GM12878 (cell line): ENCODE measurements around the gene VIT. TPM values are rescaled to one million over a fixed set of nuclear protein-coding genes. Genes with fewer than 3 reads are reported as not detected.

Experiments
- ATAC-seq: fragments of 200-7000 bp; cut with Tn5 transposase; 3 replicates; pipeline ENCODE4 v1.9.1; 2020; ENCODE audit warnings: mild to moderate bottlenecking, moderate library complexity
- BruUV-seq: library from RNA; stranded (reverse); fragments of 400-500 nt; replicated peaks from 2 replicates; lab custom pipeline; 2021; lab: Mats Ljungman, UMichigan
- CTCF ChIA-PET: fragments of 300-600 bp; sonication (Branson Sonifier 250); formaldehyde crosslinking; extraction: SDS; loops from one replicate; lab custom pipeline; 2021; ENCODE audit warnings: inconsistent platforms; lab: Yijun Ruan, JAX
- POLR2A ChIA-PET: fragments of 350-600 bp; formaldehyde crosslinking; extraction: SDS; loops from one replicate; lab custom pipeline; 2021; ENCODE audit warnings: inconsistent platforms; lab: Charles Lee
- RAD21 ChIA-PET: fragments of 300-600 bp; sonication (Branson Sonifier 250); formaldehyde crosslinking; loops from one replicate; lab custom pipeline; 2023; ENCODE audit warnings: antibody characterized with exemption; ENCODE audit not compliant: unreplicated experiment; lab: Charles Lee
- SMC1A ChIA-PET: fragments of 300-600 bp; sonication (Branson Sonifier 250); formaldehyde crosslinking; loops from one replicate; lab custom pipeline; 2023; ENCODE audit not compliant: unreplicated experiment, uncharacterized antibody; lab: Charles Lee
- DNase-seq: peaks from one replicate; pipeline ENCODE4 v3.0.0-alpha.2; 2011; ENCODE audit warnings: low read depth, low spot score
- FAIRE-seq: peaks from 3 replicates; lab custom pipeline; 2011; peaks lifted over from hg19 to GRCh38; lab: Jason Lieb, UNC
- H2AFZ ChIP-seq: 2 replicates; pipeline ENCODE4 v1.6.0; 2011; ENCODE audit warnings: low read depth, low read length, control low read depth; ENCODE audit not compliant: control insufficient read depth
- H3K27ac ChIP-seq: 2 replicates; pipeline ENCODE4 v1.5.1; 2011; ENCODE audit warnings: control low read depth; ENCODE audit not compliant: control insufficient read depth, insufficient read depth
- H3K27me3 ChIP-seq, 2 experiments: replicated peaks in 1 of 2; 2 replicates each; pipeline versions ENCODE4 v1.6.0 to v1.6.1; 2011; ENCODE audit warnings: low read length in 1 of 2; ENCODE audit not compliant: control insufficient read depth in 2 of 2, insufficient read depth in 2 of 2
- H3K36me3 ChIP-seq, 2 experiments: 2 replicates each; pipeline ENCODE4 v1.5.1; 2011; ENCODE audit warnings: low read length in 1 of 2; ENCODE audit not compliant: control insufficient read depth in 2 of 2, insufficient read depth in 2 of 2
- H3K4me1 ChIP-seq: 2 replicates; pipeline ENCODE4 v1.6.1; 2011; ENCODE audit warnings: mild to moderate bottlenecking, low read length, moderate library complexity, mixed read lengths; ENCODE audit not compliant: control insufficient read depth, insufficient read depth
- H3K4me2 ChIP-seq: 2 replicates; pipeline ENCODE4 v1.6.0; 2011; ENCODE audit warnings: control low read depth; ENCODE audit not compliant: control insufficient read depth, insufficient read depth
- H3K4me3 ChIP-seq: fragments of 200-600 bp; sonication (generic); 2 replicates; pipeline ENCODE4 v1.5.1; 2016
- H3K79me2 ChIP-seq: 2 replicates; pipeline ENCODE4 v1.6.0; 2011; ENCODE audit warnings: low read length; ENCODE audit not compliant: control insufficient read depth, insufficient read depth
- H3K9ac ChIP-seq: 2 replicates; pipeline ENCODE4 v1.8.0; 2011; ENCODE audit warnings: low read length, control low read depth, mixed read lengths; ENCODE audit not compliant: control insufficient read depth, insufficient read depth
- H3K9me3 ChIP-seq: replicated peaks from 3 replicates; pipeline ENCODE4 v1.5.1; 2011; ENCODE audit warnings: mild to moderate bottlenecking, low read length; ENCODE audit not compliant: control insufficient read depth, insufficient read depth
- H4K20me1 ChIP-seq: 2 replicates; pipeline ENCODE4 v1.6.0; 2011; ENCODE audit not compliant: control insufficient read depth, insufficient read depth
- BACH1 ChIP-seq: fragments of 450-650 bp; IDR thresholded peaks from 2 replicates; pipeline ENCODE4 v1.6.1; 2017; ENCODE audit warnings: mild to moderate bottlenecking, borderline replicate concordance
- BHLHE40 ChIP-seq, 2 experiments: fragments of 450-650 bp in 1 of 2; IDR thresholded peaks; 2 replicates each; pipeline ENCODE4 v1.6.1; 2011 to 2017; ENCODE audit warnings: low read depth in 2 of 2, borderline replicate concordance in 1 of 2, improper control_type of control experiment in 1 of 2, low read length in 1 of 2, mild to moderate bottlenecking in 1 of 2
- CBX5 ChIP-seq: sonication (generic); IDR thresholded peaks from 2 replicates; pipeline ENCODE4 v1.6.1; 2016; ENCODE audit warnings: low read depth, moderate library complexity, mild to moderate bottlenecking, inconsistent platforms
- NBN ChIP-seq: fragments of 450-650 bp; IDR thresholded peaks from 2 replicates; pipeline ENCODE4 v1.6.1; 2016
- SUZ12 ChIP-seq: fragments of 200-600 bp; sonication (generic); IDR thresholded peaks from one replicate; pipeline ENCODE4 v1.6.1; 2018; ENCODE audit warnings: antibody characterized with exemption, mild to moderate bottlenecking; ENCODE audit not compliant: unreplicated experiment
- TAF1 ChIP-seq: IDR thresholded peaks from 2 replicates; pipeline ENCODE4 v1.6.1; 2011; ENCODE audit warnings: mild to moderate bottlenecking, low read depth, low read length, borderline replicate concordance
- ZNF384 ChIP-seq: IDR thresholded peaks from 2 replicates; pipeline ENCODE4 v1.6.1; 2012; ENCODE audit warnings: low read depth, mild to moderate bottlenecking, low read length, improper control_type of control experiment, borderline replicate concordance
- WGBS: methylation state at CpG from one replicate; pipeline ENCODE4 v1.1.6; 2016; ENCODE audit warnings: low lambda C conversion rate; ENCODE audit not compliant: insufficient replicate concordance, insufficient coverage; ENCODE audit errors: missing lambda C conversion rate; 5-methylcytosine and 5-hydroxymethylcytosine counted together
- in situ Hi-C: fragments of 300-500 bp; cut with MboI; formaldehyde crosslinking; loops from 9 replicates; pipeline ENCODE4 v1.14.3; 2018; ENCODE audit warnings: mixed read lengths
- intact Hi-C: fragments of 100-400 bp; cut with micrococcal nuclease; formaldehyde crosslinking; loops from one replicate; pipeline ENCODE4 v1.14.2; 2022; ENCODE audit not compliant: unreplicated experiment
- polyA plus RNA-seq, 11 experiments: library from polyadenylated mRNA; depleted of rRNA in 4 of 11; unstranded in 6 of 11; stranded (reverse) in 5 of 11; fragments of >200 nt; fragmentation: Nextera tagmentation in 4 of 11; fragmentation: Illumina TruSeq in 1 of 11; extraction: Ambion mirVana in 4 of 11; extraction: Trizol in 1 of 11; gene quantifications; 1 replicate in 1 of 11; 2 replicates in 10 of 11; pipeline versions ENCODE4 v1.2.1 to v1.2.3, GENCODE V29; 2011 to 2016; ENCODE audit warnings: inconsistent platforms in 2 of 11, missing spikeins in 2 of 11, low read depth in 1 of 11
- total RNA-seq, 4 experiments: library from RNA; depleted of rRNA in 3 of 4; stranded (reverse); fragments of >200 nt in 3 of 4; fragmentation: Illumina TruSeq in 1 of 4; extraction: Trizol in 1 of 4; gene quantifications; 2 replicates each; pipeline versions ENCODE4 v1.2.1 to v1.2.3, GENCODE V29; 2013 to 2021
- TF ChIP-seq, protein P1 (sequence below): fragments of 450-650 bp; IDR thresholded peaks from 2 replicates; pipeline ENCODE4 v1.6.1; 2018; ENCODE audit warnings: borderline replicate concordance, mild to moderate bottlenecking; ENCODE audit not compliant: partially characterized antibody
- TF ChIP-seq, protein P2 (sequence below): fragments of 450-650 bp; IDR thresholded peaks from 2 replicates; pipeline ENCODE4 v1.6.1; 2017; ENCODE audit warnings: mild to moderate bottlenecking, moderate library complexity
- TF ChIP-seq, protein P3 (sequence below): fragments of 150-350 bp; IDR thresholded peaks from 2 replicates; pipeline ENCODE4 v1.6.1; 2016; ENCODE audit warnings: low read depth, low read length
- TF ChIP-seq, protein P4 (sequence below): fragments of 450-650 bp; IDR thresholded peaks from 2 replicates; pipeline ENCODE4 v1.6.1; 2018; ENCODE audit warnings: mild to moderate bottlenecking, low read depth, moderate library complexity; ENCODE audit not compliant: partially characterized antibody

Gene VIT
- total and polyA plus RNA-seq, 10 of the 15 experiments (the other 5 are each of a cell fraction or from before 2014, with no cell fraction given), result 0.05 to 0.14 TPM; not detected in 8

DNA sequence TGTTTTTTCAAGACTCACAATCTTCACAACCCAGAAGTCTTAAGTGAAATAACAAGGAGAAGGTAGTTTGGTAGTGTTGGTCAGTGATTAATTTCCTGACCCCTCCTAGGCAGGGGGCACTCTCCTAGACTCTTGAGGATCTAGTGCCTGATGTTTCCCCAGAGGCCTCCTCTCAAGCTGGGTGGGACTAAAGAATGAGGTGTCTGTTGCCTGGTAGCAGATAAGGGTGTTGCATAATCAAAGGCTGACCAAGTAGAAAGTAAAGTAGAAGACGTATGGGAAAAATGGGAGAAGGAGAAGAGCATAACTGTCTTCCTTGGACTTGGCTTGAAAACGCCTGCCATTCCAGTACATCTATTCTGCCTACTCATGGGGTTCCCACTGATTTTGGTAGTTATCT lies 37.8 kb downstream of the VIT start:
- Histone ChIP-seq H3K27me3 (0 out of 4 replicates have a peak, but pooled peaks cover 0 to 2% of the 10 kb centered on the region in 2 experiments), H3K27ac (no peak overlapping the region), H3K9ac (no peak overlapping the region), H3K9me3 (no peaks in the 10 kb centered on the region), H3K4me1 (no peaks in the 10 kb centered on the region), H3K79me2 (no peaks in the 10 kb centered on the region), H3K36me3 (no peaks in the 10 kb centered on the region), H4K20me1 (no peaks in the 10 kb centered on the region), H3K4me2 (no peak overlapping the region), H2AFZ (no peak overlapping the region), H3K4me3 (no peak overlapping the region)
- POLR2A ChIA-PET, result no interaction called here
- no TSS peak for BruUV-seq
- FAIRE-seq (no peak), ATAC-seq (no peak), DNase-seq (no peak)
- CTCF ChIA-PET, result no interaction called here
- in situ Hi-C loops, result no loop called here
- intact Hi-C loops, result no loop called here
- SMC1A ChIA-PET, result no interaction called here
- 71% methylated on average over 2 of the region's 2 CpGs for WGBS
- RAD21 ChIA-PET, result no interaction called here
- no peak for TF ChIP-seq BACH1
- TF ChIP-seq, protein P1, sequence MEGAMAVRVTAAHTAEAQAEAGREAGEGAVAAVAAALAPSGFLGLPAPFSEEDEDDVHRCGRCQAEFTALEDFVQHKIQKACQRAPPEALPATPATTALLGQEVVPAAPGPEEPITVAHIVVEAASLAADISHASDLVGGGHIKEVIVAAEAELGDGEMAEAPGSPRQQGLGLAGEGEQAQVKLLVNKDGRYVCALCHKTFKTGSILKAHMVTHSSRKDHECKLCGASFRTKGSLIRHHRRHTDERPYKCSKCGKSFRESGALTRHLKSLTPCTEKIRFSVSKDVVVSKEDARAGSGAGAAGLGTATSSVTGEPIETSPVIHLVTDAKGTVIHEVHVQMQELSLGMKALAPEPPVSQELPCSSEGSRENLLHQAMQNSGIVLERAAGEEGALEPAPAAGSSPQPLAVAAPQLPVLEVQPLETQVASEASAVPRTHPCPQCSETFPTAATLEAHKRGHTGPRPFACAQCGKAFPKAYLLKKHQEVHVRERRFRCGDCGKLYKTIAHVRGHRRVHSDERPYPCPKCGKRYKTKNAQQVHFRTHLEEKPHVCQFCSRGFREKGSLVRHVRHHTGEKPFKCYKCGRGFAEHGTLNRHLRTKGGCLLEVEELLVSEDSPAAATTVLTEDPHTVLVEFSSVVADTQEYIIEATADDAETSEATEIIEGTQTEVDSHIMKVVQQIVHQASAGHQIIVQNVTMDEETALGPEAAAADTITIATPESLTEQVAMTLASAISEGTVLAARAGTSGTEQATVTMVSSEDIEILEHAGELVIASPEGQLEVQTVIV, result no peak
- TF ChIP-seq, protein P2, sequence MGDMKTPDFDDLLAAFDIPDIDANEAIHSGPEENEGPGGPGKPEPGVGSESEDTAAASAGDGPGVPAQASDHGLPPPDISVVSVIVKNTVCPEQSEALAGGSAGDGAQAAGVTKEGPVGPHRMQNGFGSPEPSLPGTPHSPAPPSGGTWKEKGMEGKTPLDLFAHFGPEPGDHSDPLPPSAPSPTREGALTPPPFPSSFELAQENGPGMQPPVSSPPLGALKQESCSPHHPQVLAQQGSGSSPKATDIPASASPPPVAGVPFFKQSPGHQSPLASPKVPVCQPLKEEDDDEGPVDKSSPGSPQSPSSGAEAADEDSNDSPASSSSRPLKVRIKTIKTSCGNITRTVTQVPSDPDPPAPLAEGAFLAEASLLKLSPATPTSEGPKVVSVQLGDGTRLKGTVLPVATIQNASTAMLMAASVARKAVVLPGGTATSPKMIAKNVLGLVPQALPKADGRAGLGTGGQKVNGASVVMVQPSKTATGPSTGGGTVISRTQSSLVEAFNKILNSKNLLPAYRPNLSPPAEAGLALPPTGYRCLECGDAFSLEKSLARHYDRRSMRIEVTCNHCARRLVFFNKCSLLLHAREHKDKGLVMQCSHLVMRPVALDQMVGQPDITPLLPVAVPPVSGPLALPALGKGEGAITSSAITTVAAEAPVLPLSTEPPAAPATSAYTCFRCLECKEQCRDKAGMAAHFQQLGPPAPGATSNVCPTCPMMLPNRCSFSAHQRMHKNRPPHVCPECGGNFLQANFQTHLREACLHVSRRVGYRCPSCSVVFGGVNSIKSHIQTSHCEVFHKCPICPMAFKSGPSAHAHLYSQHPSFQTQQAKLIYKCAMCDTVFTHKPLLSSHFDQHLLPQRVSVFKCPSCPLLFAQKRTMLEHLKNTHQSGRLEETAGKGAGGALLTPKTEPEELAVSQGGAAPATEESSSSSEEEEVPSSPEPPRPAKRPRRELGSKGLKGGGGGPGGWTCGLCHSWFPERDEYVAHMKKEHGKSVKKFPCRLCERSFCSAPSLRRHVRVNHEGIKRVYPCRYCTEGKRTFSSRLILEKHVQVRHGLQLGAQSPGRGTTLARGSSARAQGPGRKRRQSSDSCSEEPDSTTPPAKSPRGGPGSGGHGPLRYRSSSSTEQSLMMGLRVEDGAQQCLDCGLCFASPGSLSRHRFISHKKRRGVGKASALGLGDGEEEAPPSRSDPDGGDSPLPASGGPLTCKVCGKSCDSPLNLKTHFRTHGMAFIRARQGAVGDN, result no peak
- no peak for TF ChIP-seq CBX5
- no peak for TF ChIP-seq TAF1
- no peak for TF ChIP-seq SUZ12
- TF ChIP-seq NBN, result no peak
- TF ChIP-seq BHLHE40 (IDR thresholded peaks at IDR 0.05; ENCODE audit: borderline replicate concordance in 1 of 2, low read depth in 2 of 2, low read length in 1 of 2), result no peak
- TF ChIP-seq, protein P3, sequence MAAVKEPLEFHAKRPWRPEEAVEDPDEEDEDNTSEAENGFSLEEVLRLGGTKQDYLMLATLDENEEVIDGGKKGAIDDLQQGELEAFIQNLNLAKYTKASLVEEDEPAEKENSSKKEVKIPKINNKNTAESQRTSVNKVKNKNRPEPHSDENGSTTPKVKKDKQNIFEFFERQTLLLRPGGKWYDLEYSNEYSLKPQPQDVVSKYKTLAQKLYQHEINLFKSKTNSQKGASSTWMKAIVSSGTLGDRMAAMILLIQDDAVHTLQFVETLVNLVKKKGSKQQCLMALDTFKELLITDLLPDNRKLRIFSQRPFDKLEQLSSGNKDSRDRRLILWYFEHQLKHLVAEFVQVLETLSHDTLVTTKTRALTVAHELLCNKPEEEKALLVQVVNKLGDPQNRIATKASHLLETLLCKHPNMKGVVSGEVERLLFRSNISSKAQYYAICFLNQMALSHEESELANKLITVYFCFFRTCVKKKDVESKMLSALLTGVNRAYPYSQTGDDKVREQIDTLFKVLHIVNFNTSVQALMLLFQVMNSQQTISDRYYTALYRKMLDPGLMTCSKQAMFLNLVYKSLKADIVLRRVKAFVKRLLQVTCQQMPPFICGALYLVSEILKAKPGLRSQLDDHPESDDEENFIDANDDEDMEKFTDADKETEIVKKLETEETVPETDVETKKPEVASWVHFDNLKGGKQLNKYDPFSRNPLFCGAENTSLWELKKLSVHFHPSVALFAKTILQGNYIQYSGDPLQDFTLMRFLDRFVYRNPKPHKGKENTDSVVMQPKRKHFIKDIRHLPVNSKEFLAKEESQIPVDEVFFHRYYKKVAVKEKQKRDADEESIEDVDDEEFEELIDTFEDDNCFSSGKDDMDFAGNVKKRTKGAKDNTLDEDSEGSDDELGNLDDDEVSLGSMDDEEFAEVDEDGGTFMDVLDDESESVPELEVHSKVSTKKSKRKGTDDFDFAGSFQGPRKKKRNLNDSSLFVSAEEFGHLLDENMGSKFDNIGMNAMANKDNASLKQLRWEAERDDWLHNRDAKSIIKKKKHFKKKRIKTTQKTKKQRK, result no peak
- no peak for TF ChIP-seq ZNF384
- TF ChIP-seq, protein P4, sequence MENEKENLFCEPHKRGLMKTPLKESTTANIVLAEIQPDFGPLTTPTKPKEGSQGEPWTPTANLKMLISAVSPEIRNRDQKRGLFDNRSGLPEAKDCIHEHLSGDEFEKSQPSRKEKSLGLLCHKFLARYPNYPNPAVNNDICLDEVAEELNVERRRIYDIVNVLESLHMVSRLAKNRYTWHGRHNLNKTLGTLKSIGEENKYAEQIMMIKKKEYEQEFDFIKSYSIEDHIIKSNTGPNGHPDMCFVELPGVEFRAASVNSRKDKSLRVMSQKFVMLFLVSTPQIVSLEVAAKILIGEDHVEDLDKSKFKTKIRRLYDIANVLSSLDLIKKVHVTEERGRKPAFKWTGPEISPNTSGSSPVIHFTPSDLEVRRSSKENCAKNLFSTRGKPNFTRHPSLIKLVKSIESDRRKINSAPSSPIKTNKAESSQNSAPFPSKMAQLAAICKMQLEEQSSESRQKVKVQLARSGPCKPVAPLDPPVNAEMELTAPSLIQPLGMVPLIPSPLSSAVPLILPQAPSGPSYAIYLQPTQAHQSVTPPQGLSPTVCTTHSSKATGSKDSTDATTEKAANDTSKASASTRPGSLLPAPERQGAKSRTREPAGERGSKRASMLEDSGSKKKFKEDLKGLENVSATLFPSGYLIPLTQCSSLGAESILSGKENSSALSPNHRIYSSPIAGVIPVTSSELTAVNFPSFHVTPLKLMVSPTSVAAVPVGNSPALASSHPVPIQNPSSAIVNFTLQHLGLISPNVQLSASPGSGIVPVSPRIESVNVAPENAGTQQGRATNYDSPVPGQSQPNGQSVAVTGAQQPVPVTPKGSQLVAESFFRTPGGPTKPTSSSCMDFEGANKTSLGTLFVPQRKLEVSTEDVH, result no peak
